Osteoblast (primary cell): ENCODE results near the gene ATP6V1B1. TPM values are rescaled to one million over a fixed set of nuclear protein-coding genes. Genes with fewer than 3 reads are reported as not detected.

Experiments used
- DNase-seq: peaks from one replicate; pipeline ENCODE4 v3.0.0; 2011; ENCODE audit warnings: low spot score, mixed read lengths; ENCODE audit not compliant: insufficient read length; ENCODE audit errors: missing footprints
- H2AFZ ChIP-seq: 2 replicates; pipeline ENCODE4 v1.6.0; 2011; ENCODE audit warnings: mild to moderate bottlenecking, low read length
- H3K27ac ChIP-seq: 2 replicates; pipeline ENCODE4 v1.5.1; 2011; ENCODE audit warnings: mild to moderate bottlenecking, low read depth, low read length, moderate library complexity
- H3K27me3 ChIP-seq: 2 replicates; pipeline ENCODE4 v1.6.0; 2012; ENCODE audit warnings: mild to moderate bottlenecking, control low read depth, inconsistent platforms, low read length, moderate library complexity; ENCODE audit not compliant: insufficient read depth
- H3K36me3 ChIP-seq: 2 replicates; pipeline ENCODE4 v1.5.1; 2011; ENCODE audit warnings: mild to moderate bottlenecking, low read length, control low read depth, moderate library complexity; ENCODE audit not compliant: insufficient read depth
- H3K4me1 ChIP-seq: 2 replicates; pipeline ENCODE4 v1.5.1; 2011; ENCODE audit warnings: mild to moderate bottlenecking, low read length, control low read depth, moderate library complexity; ENCODE audit not compliant: insufficient read depth
- H3K4me2 ChIP-seq: 2 replicates; pipeline ENCODE4 v1.6.0; 2011; ENCODE audit warnings: mild to moderate bottlenecking, low read length; ENCODE audit not compliant: insufficient read depth
- H3K4me3 ChIP-seq: fragments of 200-600 bp; sonication (generic); 3 replicates; pipeline ENCODE4 v1.5.1; 2012; ENCODE audit warnings: mild to moderate bottlenecking, low read length, inconsistent platforms; ENCODE audit not compliant: insufficient read depth
- H3K79me2 ChIP-seq: 2 replicates; pipeline ENCODE4 v1.6.0; 2012; ENCODE audit warnings: mild to moderate bottlenecking, low read length, control low read depth, inconsistent platforms; ENCODE audit not compliant: insufficient read depth
- H3K9me3 ChIP-seq: 2 replicates; pipeline ENCODE4 v1.5.1; 2011; ENCODE audit warnings: low read depth, low read length, control low read depth
- H4K20me1 ChIP-seq: 2 replicates; pipeline ENCODE4 v1.6.0; 2012; ENCODE audit warnings: mild to moderate bottlenecking, low read length, control low read depth; ENCODE audit not compliant: insufficient read depth
- total RNA-seq: library from RNA; depleted of rRNA; stranded (reverse); fragments of >200 nt; gene quantifications from 2 replicates; pipeline ENCODE4 v1.2.3, GENCODE V29; 2012
- TF ChIP-seq, protein P1 (sequence below): IDR thresholded peaks from 2 replicates; pipeline ENCODE4 v1.5.1; 2011; ENCODE audit warnings: mild to moderate bottlenecking, low read depth, low read length, moderate library complexity; ENCODE audit errors: extremely low read depth

Gene ATP6V1B1
- total RNA-seq, 1 donor: 2.5 TPM

GRCh38 chr2:71003966-71004755, 68.5 kb downstream of the ATP6V1B1 start:
- Histone ChIP-seq H2AFZ (no peak overlapping the region), H3K27me3 (no peaks in the 10 kb centered on the region), H3K4me1 (peaks cover 5% of the 10 kb centered on the region), H4K20me1 (no peaks in the 10 kb centered on the region), H3K9me3 (no peaks in the 10 kb centered on the region), H3K4me2 (no peak overlapping the region), H3K27ac (no peak overlapping the region), H3K4me3 (no peak overlapping the region), H3K79me2 (no peaks in the 10 kb centered on the region), H3K36me3 (no peaks in the 10 kb centered on the region)
- TF ChIP-seq, protein P1, sequence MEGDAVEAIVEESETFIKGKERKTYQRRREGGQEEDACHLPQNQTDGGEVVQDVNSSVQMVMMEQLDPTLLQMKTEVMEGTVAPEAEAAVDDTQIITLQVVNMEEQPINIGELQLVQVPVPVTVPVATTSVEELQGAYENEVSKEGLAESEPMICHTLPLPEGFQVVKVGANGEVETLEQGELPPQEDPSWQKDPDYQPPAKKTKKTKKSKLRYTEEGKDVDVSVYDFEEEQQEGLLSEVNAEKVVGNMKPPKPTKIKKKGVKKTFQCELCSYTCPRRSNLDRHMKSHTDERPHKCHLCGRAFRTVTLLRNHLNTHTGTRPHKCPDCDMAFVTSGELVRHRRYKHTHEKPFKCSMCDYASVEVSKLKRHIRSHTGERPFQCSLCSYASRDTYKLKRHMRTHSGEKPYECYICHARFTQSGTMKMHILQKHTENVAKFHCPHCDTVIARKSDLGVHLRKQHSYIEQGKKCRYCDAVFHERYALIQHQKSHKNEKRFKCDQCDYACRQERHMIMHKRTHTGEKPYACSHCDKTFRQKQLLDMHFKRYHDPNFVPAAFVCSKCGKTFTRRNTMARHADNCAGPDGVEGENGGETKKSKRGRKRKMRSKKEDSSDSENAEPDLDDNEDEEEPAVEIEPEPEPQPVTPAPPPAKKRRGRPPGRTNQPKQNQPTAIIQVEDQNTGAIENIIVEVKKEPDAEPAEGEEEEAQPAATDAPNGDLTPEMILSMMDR: no peak
- no peak for DNase-seq

- Histone ChIP-seq H3K27me3 (no peaks in the 10 kb centered on the region), H3K4me2 (no peak overlapping the region), H3K4me1 (peaks cover 5% of the 10 kb centered on the region), H3K36me3 (no peaks in the 10 kb centered on the region), H3K4me3 (no peak overlapping the region), H2AFZ (no peak overlapping the region), H3K27ac (no peak overlapping the region), H3K79me2 (no peaks in the 10 kb centered on the region), H3K9me3 (no peaks in the 10 kb centered on the region), H4K20me1 (no peaks in the 10 kb centered on the region)
- DNase-seq: no peak
- TF ChIP-seq, protein P1: no peak
These were observed 69.2 kb downstream of the ATP6V1B1 start for GRCh38 chr2:71004857-71005256.

- Histone ChIP-seq H3K27me3 (no peaks in the 10 kb centered on the region), H3K4me3 (no peak overlapping the region), H3K27ac (no peak overlapping the region), H4K20me1 (no peaks in the 10 kb centered on the region), H3K4me2 (no peak overlapping the region), H3K4me1 (peaks cover 5% of the 10 kb centered on the region), H3K79me2 (no peaks in the 10 kb centered on the region), H2AFZ (no peak overlapping the region), H3K36me3 (no peaks in the 10 kb centered on the region), H3K9me3 (no peaks in the 10 kb centered on the region)
- TF ChIP-seq, protein P1: no peak
- no peak for DNase-seq
These were observed 69.8 kb downstream of the ATP6V1B1 start for GRCh38 chr2:71005271-71006202.

- Histone ChIP-seq H3K36me3 (no peaks in the 10 kb centered on the region), H3K27ac (no peak overlapping the region), H3K9me3 (no peaks in the 10 kb centered on the region), H4K20me1 (no peaks in the 10 kb centered on the region), H3K4me2 (no peak overlapping the region), H2AFZ (no peak overlapping the region), H3K4me3 (no peak overlapping the region), H3K4me1 (no peaks in the 10 kb centered on the region), H3K79me2 (no peaks in the 10 kb centered on the region), H3K27me3 (no peaks in the 10 kb centered on the region)
- DNase-seq: no peak
- TF ChIP-seq, protein P1: no peak
These were observed 70.6 kb downstream of the ATP6V1B1 start for GRCh38 chr2:71006323-71006722.
